HepG2 (cell line): Measurements from ENCODE around the gene FAM53B. TPM values are rescaled to one million over a fixed set of nuclear protein-coding genes. Genes with fewer than 3 reads are reported as not detected.
A peak's percentile ranks its signal among the peaks of the same experiment; 100 is the strongest.

ENCODE experiments used
- CSRNP1 ChIP-seq: sonication (generic); formaldehyde crosslinking; IDR thresholded peaks from 2 replicates; pipeline ENCODE4 v1.8.1; 2023; ENCODE audit warnings: mild to moderate bottlenecking, missing genetic modification reagents
- EP300 ChIP-seq, 3 experiments: sonication (generic) in 1 of 3; formaldehyde crosslinking in 1 of 3; IDR thresholded peaks; 2 replicates each; pipeline versions ENCODE4 v1.5.1 to v1.6.1; 2011 to 2020; ENCODE audit warnings: low read depth in 2 of 3, low read length in 2 of 3, borderline replicate concordance in 1 of 3, improper control_type of control experiment in 1 of 3, mild to moderate bottlenecking in 1 of 3, missing genetic modification reagents in 1 of 3, moderate library complexity in 1 of 3
- FOXA3 ChIP-seq: IDR thresholded peaks from 2 replicates; pipeline ENCODE4 v1.6.1; 2016; ENCODE audit warnings: missing genetic modification reagents, missing compliant biosample characterization
- KDM3A ChIP-seq: IDR thresholded peaks from 2 replicates; pipeline ENCODE4 v1.6.1; 2018; ENCODE audit warnings: low read depth, missing compliant biosample characterization
- MIER3 ChIP-seq: IDR thresholded peaks from 2 replicates; pipeline ENCODE4 v1.6.1; 2016; ENCODE audit warnings: missing compliant biosample characterization, borderline replicate concordance
- MLLT10 ChIP-seq: sonication (generic); formaldehyde crosslinking; IDR thresholded peaks from 2 replicates; pipeline ENCODE4 v1.4.0; 2020; ENCODE audit warnings: missing genetic modification reagents
- PPARG ChIP-seq: conservative IDR thresholded peaks from 2 replicates; pipeline ENCODE4 v1.6.1; 2016; ENCODE audit warnings: missing biosample characterization, missing genetic modification reagents
- ZBTB20 ChIP-seq: sonication (generic); formaldehyde crosslinking; IDR thresholded peaks from 2 replicates; pipeline ENCODE4 v1.8.1; 2023; ENCODE audit warnings: missing genetic modification reagents, low read depth, mild to moderate bottlenecking, borderline replicate concordance
- ZBTB37 ChIP-seq: sonication (generic); formaldehyde crosslinking; IDR thresholded peaks from 2 replicates; pipeline ENCODE4 v1.4.0; 2020; ENCODE audit warnings: mild to moderate bottlenecking, missing genetic modification reagents
- ZNF263 ChIP-seq: sonication (generic); formaldehyde crosslinking; IDR thresholded peaks from 2 replicates; pipeline ENCODE4 v1.4.0; 2020; ENCODE audit warnings: missing genetic modification reagents
- ZNF317 ChIP-seq: sonication (generic); formaldehyde crosslinking; IDR thresholded peaks from 2 replicates; pipeline ENCODE4 v1.5.0; 2020; ENCODE audit warnings: mild to moderate bottlenecking, missing genetic modification reagents
- ZNF687 ChIP-seq: sonication (generic); formaldehyde crosslinking; IDR thresholded peaks from 2 replicates; pipeline ENCODE4 v1.5.1; 2020; ENCODE audit warnings: mild to moderate bottlenecking, missing genetic modification reagents, moderate library complexity
- polyA plus RNA-seq, 8 experiments: library from polyadenylated mRNA; depleted of rRNA in 3 of 8; stranded (reverse) in 7 of 8; unstranded in 1 of 8; fragments of >200 nt; fragmentation: Illumina TruSeq in 4 of 8; extraction: Trizol in 4 of 8; gene quantifications; 2 replicates each; pipeline versions ENCODE4 v1.2.1 to v1.2.3, GENCODE V29; 2011 to 2016; ENCODE audit warnings: low read depth in 4 of 8, missing spikeins in 1 of 8, mixed read lengths in 1 of 8; ENCODE audit not compliant: insufficient read depth in 1 of 8
- total RNA-seq, 5 experiments: library from RNA; depleted of rRNA; stranded (reverse); fragments of >200 nt; fragmentation: Illumina TruSeq; extraction: Trizol; gene quantifications; 2 replicates each; pipeline ENCODE4 v1.2.3, GENCODE V29; 2016; ENCODE audit warnings: low read depth in 1 of 5
- TF ChIP-seq, protein P1 (sequence below): IDR thresholded peaks from 2 replicates; pipeline ENCODE4 v1.6.1; 2016; ENCODE audit warnings: missing compliant biosample characterization, missing genetic modification reagents, borderline replicate concordance
- TF ChIP-seq, protein P2 (sequence below): sonication (generic); formaldehyde crosslinking; IDR thresholded peaks from 2 replicates; pipeline ENCODE4 v1.4.0; 2020; ENCODE audit warnings: missing genetic modification reagents

The FAM53B gene
- total and polyA plus RNA-seq, 2 of the 13 experiments (the other 11 are each of a cell fraction or from before 2014, with no cell fraction given), result 6.4 to 19.3 TPM

DNA sequence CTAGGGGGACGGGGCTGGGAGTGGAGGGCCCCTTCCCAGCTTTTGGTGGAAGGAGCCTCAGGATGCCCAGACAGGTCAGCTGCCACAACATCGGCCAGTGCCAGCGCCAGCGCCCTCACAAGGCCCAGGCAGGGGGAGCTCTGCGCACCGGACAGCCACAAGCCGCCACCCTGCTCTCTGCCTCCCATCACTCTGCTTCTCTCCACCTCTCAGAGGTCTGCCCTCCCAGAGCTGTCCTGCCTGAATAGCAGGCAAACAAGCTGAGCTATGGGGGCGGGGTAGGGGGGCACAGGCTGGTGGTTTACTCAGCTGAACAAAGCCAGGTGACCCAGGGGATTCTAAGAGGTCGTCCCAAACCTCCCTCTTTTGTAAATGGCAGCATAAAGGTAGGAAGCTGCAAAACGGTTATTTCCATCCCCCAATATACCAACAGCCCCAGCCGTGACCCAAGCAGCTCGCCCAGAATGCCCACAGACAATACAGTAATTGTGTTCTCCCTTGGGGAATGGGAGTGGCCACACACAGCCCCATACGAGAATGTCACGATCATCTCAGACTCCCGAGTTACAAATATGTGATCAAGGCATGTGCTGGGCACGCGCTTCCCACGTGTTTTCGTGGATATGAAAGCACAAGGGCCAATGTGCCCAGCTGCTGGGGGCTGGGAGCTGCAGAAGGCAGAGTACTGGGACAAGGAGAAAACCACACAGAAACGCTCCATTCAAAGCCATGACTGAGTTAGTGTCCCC lies 19.7 kb downstream of the FAM53B start (continued):
- TF ChIP-seq ZBTB37 (CRISPR knock-in tag), result no peak
- no peak for TF ChIP-seq MIER3
- TF ChIP-seq ZNF317 (CRISPR knock-in tag), result peak; percentile 69; the same call in 1 of the 2 replicates
- TF ChIP-seq ZBTB20 (CRISPR knock-in tag), result no peak
- TF ChIP-seq, protein P1, sequence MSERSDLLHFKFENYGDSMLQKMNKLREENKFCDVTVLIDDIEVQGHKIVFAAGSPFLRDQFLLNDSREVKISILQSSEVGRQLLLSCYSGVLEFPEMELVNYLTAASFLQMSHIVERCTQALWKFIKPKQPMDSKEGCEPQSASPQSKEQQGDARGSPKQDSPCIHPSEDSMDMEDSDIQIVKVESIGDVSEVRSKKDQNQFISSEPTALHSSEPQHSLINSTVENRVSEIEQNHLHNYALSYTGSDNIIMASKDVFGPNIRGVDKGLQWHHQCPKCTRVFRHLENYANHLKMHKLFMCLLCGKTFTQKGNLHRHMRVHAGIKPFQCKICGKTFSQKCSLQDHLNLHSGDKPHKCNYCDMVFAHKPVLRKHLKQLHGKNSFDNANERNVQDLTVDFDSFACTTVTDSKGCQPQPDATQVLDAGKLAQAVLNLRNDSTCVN (CRISPR knock-in tag), result peak; percentile 38; the same call in 1 of the 2 replicates
- TF ChIP-seq CSRNP1 (CRISPR knock-in tag), result no peak
- TF ChIP-seq, protein P2, sequence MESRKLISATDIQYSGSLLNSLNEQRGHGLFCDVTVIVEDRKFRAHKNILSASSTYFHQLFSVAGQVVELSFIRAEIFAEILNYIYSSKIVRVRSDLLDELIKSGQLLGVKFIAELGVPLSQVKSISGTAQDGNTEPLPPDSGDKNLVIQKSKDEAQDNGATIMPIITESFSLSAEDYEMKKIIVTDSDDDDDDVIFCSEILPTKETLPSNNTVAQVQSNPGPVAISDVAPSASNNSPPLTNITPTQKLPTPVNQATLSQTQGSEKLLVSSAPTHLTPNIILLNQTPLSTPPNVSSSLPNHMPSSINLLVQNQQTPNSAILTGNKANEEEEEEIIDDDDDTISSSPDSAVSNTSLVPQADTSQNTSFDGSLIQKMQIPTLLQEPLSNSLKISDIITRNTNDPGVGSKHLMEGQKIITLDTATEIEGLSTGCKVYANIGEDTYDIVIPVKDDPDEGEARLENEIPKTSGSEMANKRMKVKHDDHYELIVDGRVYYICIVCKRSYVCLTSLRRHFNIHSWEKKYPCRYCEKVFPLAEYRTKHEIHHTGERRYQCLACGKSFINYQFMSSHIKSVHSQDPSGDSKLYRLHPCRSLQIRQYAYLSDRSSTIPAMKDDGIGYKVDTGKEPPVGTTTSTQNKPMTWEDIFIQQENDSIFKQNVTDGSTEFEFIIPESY (CRISPR knock-in tag), result peak; percentile 90
- TF ChIP-seq MLLT10, result no peak
- TF ChIP-seq KDM3A (CRISPR knock-in tag), result no peak
- peak; percentile 76 for TF ChIP-seq ZNF687 (CRISPR knock-in tag)
- TF ChIP-seq PPARG (CRISPR knock-in tag), result 0 out of 2 replicates have a peak, but pooled peaks have one; percentile 9
- peak; percentile 52; the same call in 1 of the 2 replicates for TF ChIP-seq FOXA3 (CRISPR knock-in tag)
- no peak for TF ChIP-seq ZNF263
- peak in 1 of 2 experiments; percentile 43; a peak in 1 of 4 replicates for TF ChIP-seq EP300 (IDR thresholded peaks at IDR 0.05; ENCODE audit: low read depth in 2 of 2, low read length in 2 of 2)
- TF ChIP-seq EP300 (CRISPR knock-in tag; IDR thresholded peaks at IDR 0.05; ENCODE audit: borderline replicate concordance), result peak; percentile 72; the same call in 1 of the 2 replicates
